DMS 273 (cell line): ENCODE data around the gene KLKB1.
"Not testable (repeated sequence)": the region's sequence is repeated elsewhere in the genome, so short reads cannot be mapped to it uniquely, and the experiment has no call there.

Experiments used
- DNase-seq: peaks from one replicate; lab custom pipeline; 2025; ENCODE audit not compliant: unreplicated experiment; lab: John Stamatoyannopoulos, UW

The KLKB1 gene

DNA sequence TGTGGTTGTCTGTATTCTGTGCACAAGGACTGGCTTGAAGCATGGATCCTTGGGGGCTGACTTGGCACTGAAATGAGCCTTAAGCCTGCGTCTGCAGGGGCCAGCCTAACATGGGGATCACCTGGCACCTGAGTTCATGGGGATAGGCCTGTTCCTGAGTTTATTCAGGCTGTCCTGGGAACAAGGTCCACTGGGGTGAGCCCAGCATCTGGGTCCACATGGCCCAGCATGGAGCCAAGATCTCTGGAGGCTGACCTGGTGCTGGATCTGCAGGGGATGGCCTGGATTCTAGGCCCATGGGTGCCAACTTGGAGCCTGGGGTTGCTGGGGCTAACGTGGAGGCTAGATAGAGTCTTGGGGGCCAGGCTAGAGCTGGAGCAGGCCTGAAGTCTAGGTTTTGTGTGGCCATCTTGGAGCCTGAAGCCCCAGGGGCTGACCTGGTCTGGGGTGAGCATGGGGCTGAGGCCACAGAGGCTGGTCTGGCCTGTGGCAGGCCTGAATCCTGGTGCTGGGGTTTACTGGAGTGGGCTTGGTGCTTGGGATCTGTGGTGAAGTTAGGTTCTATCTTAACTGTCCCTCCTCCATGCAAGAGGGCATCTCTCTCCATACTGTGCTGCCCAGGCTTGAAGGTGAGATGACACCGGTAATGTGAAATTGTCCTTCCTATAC is 652 bp upstream of the KLKB1 start:
- DNase-seq = no peak

DNA sequence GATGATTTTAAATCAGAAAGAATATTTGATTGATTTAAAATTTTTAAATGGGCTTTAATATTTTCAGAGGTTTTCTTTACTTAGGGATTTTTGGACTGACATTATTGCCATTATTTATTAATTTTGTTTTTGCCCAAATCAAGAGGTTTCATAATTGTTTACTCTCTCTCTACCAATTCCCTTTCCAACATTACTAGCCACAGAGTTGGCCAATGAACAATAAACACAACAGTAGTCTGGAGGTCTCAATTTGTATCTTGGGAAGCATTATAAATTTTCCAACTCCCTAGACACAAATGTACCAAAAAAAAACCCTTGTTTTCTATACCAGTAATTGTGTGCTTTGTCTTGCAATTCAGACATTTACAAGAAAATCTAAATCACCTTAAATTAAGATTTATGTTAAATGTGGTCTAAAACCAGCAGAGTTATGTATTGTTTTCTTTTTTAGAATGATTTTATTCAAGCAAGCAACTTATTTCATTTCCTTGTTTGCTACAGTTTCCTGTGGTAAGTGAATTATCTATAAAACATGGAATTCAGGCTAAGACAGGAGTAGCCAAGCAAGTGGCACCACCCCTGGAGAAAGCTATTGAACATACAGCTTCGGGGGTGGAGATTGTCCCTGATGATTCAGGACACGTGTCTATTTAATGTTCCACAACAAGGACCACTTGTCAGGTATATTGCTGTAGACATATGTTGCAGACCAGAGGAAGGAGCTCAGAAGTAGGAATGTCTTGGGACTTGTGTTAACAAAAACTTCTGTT is 622 bp downstream of the KLKB1 start:
- DNase-seq = no peak

GRCh38 chr4:186228514-186228894 is 1.2 kb downstream of the KLKB1 start:
- no peak for DNase-seq

DNA sequence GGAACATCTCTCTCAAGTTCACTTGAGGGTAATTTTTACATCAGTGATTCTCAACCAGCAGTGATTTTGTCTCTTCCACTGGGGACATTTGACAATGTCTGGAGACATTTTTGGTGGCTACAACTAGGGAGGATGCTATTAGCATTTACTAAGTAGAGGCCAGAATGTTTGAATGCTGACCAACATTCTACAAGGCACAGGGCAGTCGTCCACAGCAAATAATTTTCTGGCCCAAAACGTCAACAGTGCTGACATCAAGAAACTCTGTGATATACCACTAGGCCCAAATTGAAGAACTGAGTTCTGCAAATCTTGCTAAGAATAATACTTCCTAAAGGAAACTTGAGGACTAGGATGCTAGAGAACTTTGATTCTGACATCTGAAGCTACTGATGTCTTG is 7.1 kb downstream of the KLKB1 start:
- DNase-seq = no peak

GRCh38 chr4:186236126-186236525 is 8.8 kb downstream of the KLKB1 start:
- no peak for DNase-seq

GRCh38 chr4:186240452-186240847 is 13.1 kb downstream of the KLKB1 start:
- DNase-seq = no peak

DNA sequence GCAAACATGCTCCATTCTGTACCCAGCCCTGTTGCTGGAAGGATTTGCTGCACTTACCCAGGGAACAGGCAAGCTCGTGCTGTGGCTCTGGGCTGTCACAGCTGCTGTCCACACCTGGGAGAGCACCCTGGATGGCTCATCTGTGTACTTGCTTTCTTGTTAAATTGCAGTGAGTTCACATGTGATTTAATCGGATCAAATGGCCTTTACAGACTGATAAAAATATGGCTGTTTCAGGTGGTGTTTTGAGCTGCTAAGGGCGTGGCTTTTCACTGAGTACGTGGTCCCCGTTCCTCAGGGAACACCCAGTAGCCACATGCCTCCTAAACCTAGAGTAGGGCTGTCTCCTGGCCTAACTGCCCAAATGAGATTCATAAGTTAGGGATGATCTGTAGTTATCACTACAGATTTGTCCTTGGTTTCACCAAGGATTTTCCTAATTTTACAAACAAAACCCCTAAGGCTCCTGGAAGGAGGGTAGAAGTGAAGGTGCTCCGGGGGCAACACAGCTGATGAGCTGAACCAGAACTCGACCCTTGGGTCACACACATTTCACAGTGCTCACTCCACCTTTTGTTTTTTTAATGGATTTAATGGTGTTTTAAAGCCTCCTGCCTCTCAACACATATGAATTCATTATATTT is 13.7 kb downstream of the KLKB1 start:
- no peak for DNase-seq

DNA sequence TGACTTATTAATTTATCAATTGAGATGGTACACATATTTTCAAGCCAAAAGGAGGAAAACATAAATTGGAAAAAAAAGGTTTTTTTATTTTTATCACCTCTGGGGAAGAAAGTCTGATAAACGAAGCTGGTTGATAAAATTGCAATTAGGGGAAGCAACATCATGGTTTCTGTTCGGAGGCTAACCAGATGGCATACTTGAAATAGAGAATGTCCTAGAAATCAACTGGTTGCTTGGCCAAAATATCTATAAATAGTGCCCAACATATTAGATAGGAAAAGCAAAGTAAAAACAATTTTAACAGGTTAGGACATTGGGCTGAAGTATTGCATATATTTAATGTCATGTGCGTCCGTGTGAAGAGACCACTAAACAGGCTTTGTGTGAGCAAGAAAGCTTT is 14.3 kb downstream of the KLKB1 start:
- DNase-seq = no peak

GRCh38 chr4:186242031-186242430 is 14.7 kb downstream of the KLKB1 start:
- DNase-seq = not testable (repeated sequence)

GRCh38 chr4:186243331-186243730 is 16.0 kb downstream of the KLKB1 start:
- DNase-seq = no peak

DNA sequence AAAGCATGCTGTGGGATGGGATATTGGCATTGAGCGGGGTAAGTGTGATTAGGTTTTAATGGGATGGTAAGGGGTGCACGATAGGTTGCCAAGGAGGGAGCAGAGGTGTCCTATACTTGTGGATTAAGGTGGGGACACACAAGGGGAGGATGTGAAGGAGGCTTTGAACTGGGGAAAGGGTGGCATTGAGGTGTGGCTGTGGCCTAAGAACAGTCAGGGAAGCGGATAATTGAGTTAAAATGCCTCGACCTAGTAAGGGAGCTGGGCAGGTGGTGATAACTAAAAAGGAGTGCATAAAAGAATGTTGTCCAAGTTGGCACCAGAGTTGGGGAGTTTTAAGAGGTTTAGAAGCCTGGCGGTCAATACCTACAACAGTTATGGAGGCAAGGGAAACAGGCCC is 17.5 kb downstream of the KLKB1 start:
- no peak for DNase-seq

- not testable (repeated sequence) for DNase-seq
Measured at GRCh38 chr4:186247062-186247752, 19.9 kb downstream of the KLKB1 start.

GRCh38 chr4:186248643-186249042 is 21.3 kb downstream of the KLKB1 start:
- no peak for DNase-seq

DNA sequence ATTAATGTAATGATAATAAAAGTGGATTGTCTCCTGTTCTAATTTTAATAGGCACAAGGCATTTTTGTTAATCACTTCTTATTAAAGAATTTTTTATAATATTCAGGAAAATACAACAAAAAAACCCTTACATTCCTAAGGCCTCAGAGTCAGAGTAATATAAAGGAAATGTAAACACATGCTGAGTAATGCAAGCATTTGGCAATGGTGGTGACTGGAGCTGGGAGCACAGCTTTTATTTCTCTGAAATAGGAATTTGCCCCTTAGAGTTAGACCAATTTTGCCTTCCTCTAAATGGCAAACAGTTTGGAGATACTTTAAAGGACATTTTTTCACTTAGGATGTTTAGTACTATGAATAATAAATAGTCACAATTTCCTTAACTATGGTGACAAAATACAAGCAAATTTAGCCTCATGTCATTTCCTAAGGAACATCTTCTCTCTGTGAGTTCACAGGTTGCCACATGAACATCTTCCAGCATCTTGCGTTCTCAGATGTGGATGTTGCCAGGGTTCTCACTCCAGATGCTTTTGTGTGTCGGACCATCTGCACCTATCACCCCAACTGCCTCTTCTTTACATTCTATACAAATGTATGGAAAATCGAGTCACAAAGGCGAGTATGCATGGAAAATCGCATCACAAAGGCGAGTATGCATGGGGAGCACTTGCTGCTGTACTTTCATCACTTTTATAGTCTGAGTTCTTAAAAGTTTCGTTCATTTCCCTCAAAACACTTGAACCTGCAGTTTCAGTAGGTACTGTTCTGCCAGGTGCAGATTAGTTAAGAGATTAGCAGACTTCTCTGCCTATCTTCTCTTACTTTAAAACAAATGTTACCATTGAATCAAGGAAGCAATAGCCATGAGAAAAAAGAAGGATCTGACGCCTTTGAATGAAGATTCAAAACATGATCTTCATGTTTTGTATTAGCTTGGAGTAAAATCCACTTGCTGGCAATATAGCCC is 22.8 kb downstream of the KLKB1 start:
- no peak for DNase-seq

GRCh38 chr4:186250760-186251159 is 23.5 kb downstream of the KLKB1 start:
- DNase-seq = no peak

GRCh38 chr4:186255122-186255521 is 27.8 kb downstream of the KLKB1 start:
- no peak for DNase-seq

- no peak for DNase-seq
Measured at GRCh38 chr4:186258216-186258811, 31.0 kb downstream of the KLKB1 start.

GRCh38 chr4:186260117-186260503 is 32.8 kb downstream of the KLKB1 start:
- DNase-seq = no peak

- DNase-seq = peak; percentile 68
Measured at GRCh38 chr4:186260504-186261448, 33.5 kb downstream of the KLKB1 start.
